ENCODE measurements around the gene SLC44A4. TPM values are rescaled to one million over a fixed set of nuclear protein-coding genes. Genes with fewer than 3 reads are reported as not detected.

Gene SLC44A4
- total and polyA plus RNA-seq, 4 donors: 0.13 to 2.4 (median 0.17) TPM; not detected in 1

DNA sequence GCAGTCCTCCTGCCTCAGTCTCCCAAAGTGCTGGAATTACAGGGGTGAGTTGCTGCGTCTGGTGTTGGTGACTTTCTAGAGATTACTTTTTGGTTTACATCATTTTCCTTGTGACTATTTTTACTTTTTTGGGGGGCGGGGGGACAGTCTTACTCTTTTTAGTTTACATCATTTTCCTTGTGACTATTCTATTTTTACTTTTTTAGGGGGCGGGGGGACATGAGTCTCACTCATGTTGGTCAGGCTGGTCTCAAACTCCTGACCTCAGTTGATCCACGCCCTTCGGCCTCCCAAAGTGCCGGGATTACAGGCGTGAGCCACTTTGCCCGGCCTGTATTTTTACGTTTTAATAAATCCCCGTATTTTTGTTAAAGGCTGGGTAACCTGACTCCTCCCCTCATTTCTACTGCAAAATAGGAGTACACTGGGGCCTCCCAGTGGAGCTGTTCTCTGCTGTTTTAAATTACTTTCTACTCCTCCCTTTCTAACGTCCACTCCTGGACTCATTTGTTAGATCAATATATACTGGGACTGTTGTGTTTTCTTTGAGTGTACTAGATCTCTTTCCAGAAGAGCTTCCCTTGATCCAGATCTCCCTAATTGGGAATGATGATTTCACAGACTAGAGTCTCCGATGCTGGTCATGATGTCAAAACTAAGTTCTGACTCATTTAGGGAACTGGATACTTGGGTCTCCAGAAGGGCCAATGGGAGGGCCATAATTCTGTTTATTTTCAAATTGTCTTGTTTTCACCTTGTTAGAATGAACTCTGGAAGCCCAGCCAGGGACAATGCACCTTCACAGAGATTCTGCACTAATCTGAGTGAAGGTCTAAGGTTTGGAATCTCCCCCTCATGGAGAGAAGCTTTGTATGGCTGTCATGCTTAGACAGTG is 42.1 kb downstream of the SLC44A4 start:
- no peaks in the 10 kb centered on the region for H3K27me3 ChIP-seq (ENCODE audit: control insufficient read depth in 4 of 4, insufficient read depth in 4 of 4, low read length in 3 of 4)
- H3K9ac ChIP-seq (ENCODE audit: low read depth in 1 of 2, low read length in 2 of 2): peak overlapping the region in 1 of 2 donors; percentile 16
- TF ChIP-seq JUND (IDR thresholded peaks at IDR 0.05) (no peak), CTCF (IDR thresholded peaks at IDR 0.05; ENCODE audit: low read depth, low read length, missing input control) (no peak), TAF1 (conservative IDR thresholded peaks at IDR 0.05) (no peak), GABPA (IDR thresholded peaks at IDR 0.05 in 1 of 2, conservative IDR thresholded peaks at IDR 0.05 in 1 of 2) (no peak), HNF4A (conservative IDR thresholded peaks at IDR 0.05) (no peak), ZBTB33 (IDR thresholded peaks at IDR 0.05) (no peak), EGR1 (IDR thresholded peaks at IDR 0.05; ENCODE audit: low read depth in 2 of 2) (no peak), HNF4G (IDR thresholded peaks at IDR 0.05) (no peak), SP1 (IDR thresholded peaks at IDR 0.05) (no peak), RAD21 (IDR thresholded peaks at IDR 0.05) (no peak), RXRA (IDR thresholded peaks at IDR 0.05) (no peak), FOXA1 (IDR thresholded peaks at IDR 0.05) (no peak), NR2F2 (IDR thresholded peaks at IDR 0.05) (no peak), FOXA2 (IDR thresholded peaks at IDR 0.05) (no peak), REST (IDR thresholded peaks at IDR 0.05) (no peak), YY1 (IDR thresholded peaks at IDR 0.05) (no peak)
- TF ChIP-seq, protein P1, sequence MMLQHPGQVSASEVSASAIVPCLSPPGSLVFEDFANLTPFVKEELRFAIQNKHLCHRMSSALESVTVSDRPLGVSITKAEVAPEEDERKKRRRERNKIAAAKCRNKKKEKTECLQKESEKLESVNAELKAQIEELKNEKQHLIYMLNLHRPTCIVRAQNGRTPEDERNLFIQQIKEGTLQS (IDR thresholded peaks at IDR 0.05): no peak
- TF ChIP-seq, protein P2, sequence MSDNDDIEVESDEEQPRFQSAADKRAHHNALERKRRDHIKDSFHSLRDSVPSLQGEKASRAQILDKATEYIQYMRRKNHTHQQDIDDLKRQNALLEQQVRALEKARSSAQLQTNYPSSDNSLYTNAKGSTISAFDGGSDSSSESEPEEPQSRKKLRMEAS (IDR thresholded peaks at IDR 0.05): no peak
- H3K27ac ChIP-seq (ENCODE audit: low read depth in 1 of 2, low read length in 2 of 2): peak overlapping the region; percentile 14 to 46
- H3K4me3 ChIP-seq (ENCODE audit: low read depth in 1 of 3, low read length in 3 of 3): peak overlapping the region in 2 of 3 donors; percentile 99
- WGBS: 29% methylated on average over 12 of the region's 12 CpGs
- no peak for DNase-seq (ENCODE audit: low spot score)
- H3K4me1 ChIP-seq (ENCODE audit: control insufficient read depth in 4 of 4, insufficient read depth in 4 of 4, low read length in 3 of 4): peaks cover 5 to 29% (median 23%) of the 10 kb centered on the region in 4 donors
- no peaks in the 10 kb centered on the region for H3K9me3 ChIP-seq (ENCODE audit: control insufficient read depth in 4 of 4, low read length in 3 of 4)
- H3K36me3 ChIP-seq (ENCODE audit: control insufficient read depth in 4 of 4, insufficient read depth in 3 of 4, low read depth in 1 of 4, low read length in 3 of 4): peaks cover 17 to 37% (median 25%) of the 10 kb centered on the region in 4 donors
